GM19239 (cell line): Measurements from ENCODE around the gene PSTPIP2.

Experiments
- DNase-seq: peaks from one replicate; pipeline ENCODE4 v3.0.0; 2011; ENCODE audit warnings: low spot score; ENCODE audit not compliant: insufficient read length
- FAIRE-seq: peaks from 2 replicates; lab custom pipeline; 2011; peaks lifted over from hg19 to GRCh38; lab: Jason Lieb, UNC

The PSTPIP2 gene

GRCh38 chr18:46040747-46041104 lies 31.3 kb downstream of the PSTPIP2 start:
- FAIRE-seq (no peak), DNase-seq (no peak)

DNA sequence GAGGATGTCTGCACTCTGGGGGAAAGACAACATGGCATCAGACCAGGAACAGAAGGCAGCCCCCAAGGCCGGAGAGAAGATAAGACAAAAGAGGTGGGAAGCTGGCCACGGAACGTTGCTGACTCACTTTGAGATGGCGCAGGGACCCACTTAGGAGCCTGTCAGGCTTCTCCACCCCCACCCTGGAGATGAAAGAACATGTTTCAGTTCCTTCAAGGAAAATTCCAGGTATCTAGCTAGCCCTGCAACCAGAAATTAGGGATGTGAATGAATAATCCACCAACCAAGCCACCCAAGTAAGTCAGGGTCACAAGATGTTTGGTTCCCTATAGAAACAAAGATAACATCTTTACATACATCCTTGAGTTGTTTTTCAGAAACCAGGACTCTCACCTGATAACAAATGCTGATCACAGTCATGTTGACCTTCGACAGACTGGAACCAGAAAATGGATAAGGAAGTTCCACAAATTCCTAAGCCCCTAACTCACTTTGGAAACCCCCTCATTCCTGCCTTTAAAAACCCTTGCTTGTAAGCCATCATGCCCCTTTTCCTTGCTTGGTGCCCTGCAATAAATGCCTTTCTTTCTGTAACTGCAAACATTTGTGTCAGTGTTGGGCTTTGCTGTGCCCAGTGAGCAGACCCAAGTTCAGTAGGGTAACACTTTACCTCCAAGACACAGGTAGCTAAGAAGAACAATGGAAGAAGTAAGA lies 31.9 kb downstream of the PSTPIP2 start:
- DNase-seq: no peak
- no peak for FAIRE-seq

DNA sequence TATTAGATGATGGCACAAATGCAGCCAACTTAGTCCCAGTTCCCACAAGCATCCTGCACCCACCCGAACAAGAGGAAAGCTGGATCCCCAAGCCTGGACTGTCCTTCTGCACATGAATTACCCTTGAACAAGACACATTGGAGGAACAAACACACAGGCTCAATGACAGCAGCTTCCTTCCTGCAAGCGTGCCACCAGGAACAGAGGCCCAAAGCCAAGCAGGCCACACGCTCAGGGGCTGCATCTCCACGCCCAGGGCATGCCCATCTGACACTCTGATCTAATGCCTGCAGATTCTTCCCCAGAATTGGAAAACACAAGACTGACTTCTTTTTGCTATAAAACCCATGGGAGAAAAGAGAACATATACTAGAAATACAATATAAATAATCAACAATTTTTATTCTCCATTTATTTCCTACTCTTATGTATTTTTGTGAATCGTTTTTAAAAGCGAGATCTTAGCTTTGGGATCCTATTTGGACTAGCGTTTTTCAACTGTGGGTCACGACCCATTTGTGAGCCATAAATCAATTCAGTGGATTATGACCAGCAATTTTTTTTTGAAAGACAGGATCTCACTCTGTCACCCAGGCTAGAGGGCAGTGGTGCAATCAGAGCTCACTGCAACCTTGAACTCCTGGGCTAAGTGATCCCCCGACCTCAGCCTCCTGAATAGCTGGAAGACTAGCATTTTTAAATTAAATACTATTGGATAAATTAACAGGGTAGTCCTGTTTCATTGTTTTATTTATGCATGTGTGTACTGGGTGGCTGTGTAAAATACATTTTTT lies 34.4 kb downstream of the PSTPIP2 start:
- FAIRE-seq: no peak

GRCh38 chr18:46035696-46036680 lies 36.1 kb downstream of the PSTPIP2 start:
- DNase-seq (no peak), FAIRE-seq (no peak)

More for the DNA sequence above, 34.4 kb downstream of the PSTPIP2 start:
- no peak for DNase-seq

GRCh38 chr18:46034230-46034629 lies 37.8 kb downstream of the PSTPIP2 start:
- DNase-seq (no peak), FAIRE-seq (no peak)

GRCh38 chr18:46031741-46032140 lies 40.3 kb downstream of the PSTPIP2 start:
- DNase-seq (no peak), FAIRE-seq (no peak)

GRCh38 chr18:46028536-46028891 lies 43.5 kb downstream of the PSTPIP2 start:
- FAIRE-seq: no peak
- DNase-seq: no peak

DNA sequence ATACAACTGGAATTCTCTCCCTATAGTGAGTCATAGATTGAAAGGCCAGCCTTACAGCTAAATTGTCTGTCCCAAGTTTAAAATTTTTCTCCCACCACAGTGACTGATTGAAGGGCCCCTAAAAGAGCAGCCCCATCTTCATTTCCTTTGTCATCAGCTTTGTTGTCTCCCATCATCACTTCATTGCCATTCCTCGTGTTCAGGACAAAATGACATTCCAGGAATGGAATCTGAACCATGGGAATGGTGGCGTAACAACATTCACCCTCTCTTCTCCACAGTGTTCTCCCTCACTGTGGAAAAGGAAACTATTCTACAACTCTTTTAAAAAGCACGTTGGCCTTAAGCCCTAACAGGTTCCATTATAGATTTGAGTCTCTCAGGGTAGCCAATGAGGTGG lies 52.1 kb downstream of the PSTPIP2 start:
- FAIRE-seq: no peak

DNA sequence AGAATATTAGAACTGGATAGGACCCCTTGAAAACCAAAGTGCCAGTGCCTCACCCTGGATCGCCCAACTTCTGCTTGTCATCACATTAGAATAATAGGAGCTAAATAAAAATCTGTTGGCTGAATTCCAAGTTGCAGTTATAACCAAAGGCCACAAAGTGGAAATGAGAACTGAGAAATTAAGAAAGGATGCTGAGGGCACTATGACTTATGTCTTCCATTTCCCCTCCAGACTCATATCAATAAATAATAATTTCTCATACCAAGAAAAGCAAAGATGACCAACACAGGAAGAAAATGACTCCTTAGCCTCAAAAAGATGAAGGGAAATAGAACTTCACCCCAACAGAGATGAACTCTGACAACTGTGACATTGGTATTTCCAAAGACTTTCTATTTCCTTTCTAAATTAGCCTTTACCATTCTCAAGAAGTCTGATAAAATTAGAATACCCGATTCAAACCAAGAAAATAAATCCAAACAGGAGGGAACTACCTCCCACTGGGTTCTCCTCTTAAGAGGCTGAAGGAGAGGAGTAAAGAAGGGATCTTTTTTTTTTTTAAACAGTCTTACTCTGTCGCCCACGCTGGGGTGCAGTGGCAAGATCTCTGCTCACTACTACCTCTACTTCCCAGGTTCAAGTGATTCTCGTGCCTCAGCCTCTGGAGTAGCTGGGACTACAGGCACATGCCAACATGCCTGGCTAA lies 58.4 kb downstream of the PSTPIP2 start:
- DNase-seq: no peak
- no peak for FAIRE-seq

More for the DNA sequence above, 52.1 kb downstream of the PSTPIP2 start:
- no peak for DNase-seq

DNA sequence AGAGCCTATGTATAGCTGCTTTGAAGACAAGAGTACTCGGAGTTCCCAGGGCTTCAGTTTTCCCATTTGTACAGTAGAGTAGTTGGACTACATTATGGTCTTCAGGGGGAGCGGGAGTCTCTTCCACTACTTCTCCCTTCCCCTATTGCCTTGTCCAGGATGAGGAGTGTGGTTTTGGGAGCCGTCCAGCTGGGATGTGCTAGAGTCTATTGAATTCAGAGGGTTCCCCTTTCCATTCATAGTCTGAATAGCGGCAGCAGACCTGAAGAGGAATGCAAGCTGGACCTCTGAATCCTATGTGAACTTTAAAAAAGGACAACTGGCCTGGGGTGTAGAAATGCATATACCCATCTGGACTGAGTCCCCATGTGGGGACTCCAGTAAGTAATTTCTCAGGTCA lies 61.4 kb downstream of the PSTPIP2 start:
- FAIRE-seq (no peak), DNase-seq (no peak)

DNA sequence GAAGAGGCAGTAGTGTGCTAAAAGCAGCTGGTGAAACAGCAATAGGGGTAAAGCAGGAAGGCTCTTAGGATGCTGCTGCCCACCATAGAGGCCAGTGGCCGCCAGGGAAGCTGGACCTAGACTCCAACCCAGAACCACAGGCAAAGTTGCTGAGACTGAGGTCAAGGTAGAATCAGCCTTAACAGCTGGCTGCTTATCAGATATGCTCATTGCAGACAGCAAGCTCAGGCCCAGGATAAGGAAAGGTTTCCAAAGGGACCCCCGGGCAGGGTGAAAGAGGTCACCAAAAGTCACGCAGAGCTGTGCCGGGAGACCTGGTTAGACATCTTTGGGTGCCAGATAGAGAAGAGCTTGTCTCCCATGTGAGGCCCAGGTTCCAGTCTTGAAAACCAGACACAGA lies 62.0 kb downstream of the PSTPIP2 start:
- FAIRE-seq: no peak

DNA sequence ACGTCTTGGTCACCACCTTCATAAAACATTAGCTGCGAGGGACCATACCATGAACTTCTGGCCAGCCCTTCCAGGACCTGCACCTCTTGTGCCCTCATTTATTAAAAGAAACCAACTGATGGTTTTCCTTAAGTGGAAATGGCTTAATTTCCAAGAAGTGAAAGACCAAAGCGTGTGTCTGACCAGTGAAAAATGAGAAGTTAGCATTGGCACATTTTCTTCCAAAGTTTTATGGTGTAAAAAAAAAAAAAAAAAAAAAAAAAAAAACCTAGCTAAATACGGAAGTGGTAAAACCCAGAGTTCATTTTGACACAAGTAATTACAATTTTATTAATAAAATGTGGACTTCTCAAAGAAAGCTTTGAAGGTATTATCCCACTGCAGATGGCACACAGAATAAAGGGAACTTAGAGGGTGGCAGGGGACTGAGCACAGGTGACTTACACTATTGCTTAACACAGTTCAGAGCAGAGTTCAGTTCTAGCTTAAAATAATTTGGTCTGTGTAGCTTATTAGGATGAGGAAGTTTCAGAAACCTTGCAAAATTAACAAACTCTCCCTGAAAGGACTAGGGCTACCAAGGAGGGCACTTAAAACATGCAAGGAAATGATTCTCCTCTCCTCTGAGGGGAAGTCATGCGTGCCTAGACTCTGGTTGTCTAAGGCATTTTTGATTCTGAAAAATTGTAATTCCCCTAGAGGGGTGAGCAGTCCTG lies 62.8 kb downstream of the PSTPIP2 start:
- DNase-seq: no peak
- no peak for FAIRE-seq

More for the DNA sequence above, 62.0 kb downstream of the PSTPIP2 start:
- DNase-seq: no peak

GRCh38 chr18:46008531-46008930 lies 63.5 kb downstream of the PSTPIP2 start:
- DNase-seq (no peak), FAIRE-seq (no peak)

GRCh38 chr18:46007165-46007564 lies 64.9 kb downstream of the PSTPIP2 start:
- DNase-seq (no peak), FAIRE-seq (no peak)

GRCh38 chr18:46002934-46003333 lies 69.1 kb downstream of the PSTPIP2 start:
- FAIRE-seq (no peak), DNase-seq (no peak)

GRCh38 chr18:46001892-46002291 lies 70.2 kb downstream of the PSTPIP2 start:
- DNase-seq (no peak), FAIRE-seq (peak; percentile 55)

DNA sequence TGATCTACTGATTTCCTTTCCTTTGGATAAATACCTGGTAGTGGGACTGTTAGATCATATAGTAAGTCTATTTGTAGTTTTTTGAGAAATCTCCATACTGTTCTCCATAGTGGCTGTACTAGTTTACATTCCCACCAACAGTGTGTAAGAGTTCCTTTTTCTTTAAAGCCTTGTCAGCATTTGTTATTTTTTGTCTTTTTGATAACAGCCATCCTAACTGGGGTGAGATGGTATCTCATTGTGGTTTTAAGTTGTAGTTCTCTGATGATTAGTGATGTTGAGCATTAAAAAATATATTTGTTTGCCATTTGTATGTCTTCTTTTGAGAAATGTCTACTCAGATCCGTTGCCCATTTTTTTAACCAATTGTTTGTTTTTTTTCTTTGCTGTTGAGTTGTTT lies 71.0 kb downstream of the PSTPIP2 start:
- no peak for FAIRE-seq

GRCh38 chr18:45999536-45999935 lies 72.5 kb downstream of the PSTPIP2 start:
- no peak for DNase-seq
- no peak for FAIRE-seq

More for the DNA sequence above, 71.0 kb downstream of the PSTPIP2 start:
- DNase-seq: no peak

DNA sequence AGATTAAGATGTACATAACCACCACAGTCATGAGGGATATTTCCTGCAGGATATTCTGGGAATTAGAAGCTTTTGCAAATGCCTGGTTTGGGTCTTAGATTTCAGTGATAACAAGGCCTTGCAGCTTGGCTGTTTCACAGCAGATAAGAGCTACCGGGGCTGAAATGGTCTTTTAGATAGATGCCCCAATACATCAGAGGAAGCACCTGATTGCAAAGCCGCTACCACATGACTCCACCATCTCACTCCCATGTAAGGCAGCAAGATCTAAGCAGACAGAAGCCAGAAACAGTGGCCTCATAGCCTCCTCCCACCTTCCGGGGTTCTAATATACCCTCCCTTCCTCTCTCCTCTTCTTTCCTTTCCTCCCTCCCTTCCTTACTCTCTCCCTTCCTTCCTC lies 73.8 kb downstream of the PSTPIP2 start:
- DNase-seq: no peak

More for the DNA sequence above, 73.8 kb downstream of the PSTPIP2 start:
- no peak for FAIRE-seq
